ENCODE measurements around the gene CD200R1. TPM values are rescaled to one million over a fixed set of nuclear protein-coding genes. Genes with fewer than 3 reads are reported as not detected.

The CD200R1 gene, protein sequence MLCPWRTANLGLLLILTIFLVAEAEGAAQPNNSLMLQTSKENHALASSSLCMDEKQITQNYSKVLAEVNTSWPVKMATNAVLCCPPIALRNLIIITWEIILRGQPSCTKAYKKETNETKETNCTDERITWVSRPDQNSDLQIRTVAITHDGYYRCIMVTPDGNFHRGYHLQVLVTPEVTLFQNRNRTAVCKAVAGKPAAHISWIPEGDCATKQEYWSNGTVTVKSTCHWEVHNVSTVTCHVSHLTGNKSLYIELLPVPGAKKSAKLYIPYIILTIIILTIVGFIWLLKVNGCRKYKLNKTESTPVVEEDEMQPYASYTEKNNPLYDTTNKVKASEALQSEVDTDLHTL
- total RNA-seq (2014; rRNA removed; shearing (Covaris generic); ENCODE audit: low replicate concordance) = not detected in 2 replicates

DNA sequence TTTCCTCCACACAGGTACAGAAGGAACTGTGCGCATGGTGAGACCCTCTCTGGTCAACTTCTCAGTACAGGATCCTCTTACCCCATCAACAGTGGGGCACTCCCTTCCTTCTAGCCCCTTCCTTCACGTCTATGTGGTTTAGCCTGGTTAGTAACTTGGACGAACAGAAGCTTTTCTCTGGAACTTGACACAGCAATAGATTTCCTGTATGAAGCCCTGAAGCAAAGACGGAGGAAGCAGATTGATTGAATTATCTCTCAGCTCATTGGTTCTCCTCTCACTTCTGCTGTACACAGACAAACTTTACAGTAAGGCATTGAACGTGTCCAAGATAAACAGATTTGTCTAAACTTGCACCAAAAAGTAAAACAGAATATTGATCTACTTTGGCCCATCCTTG is at the start of gene CD200R1:
TSS of gene CD200R1 (minus strand) at position 210 of the 400 bp plus-strand sequence. CDS start 246 bp downstream, outside the sequence.
- DNase-seq (ENCODE audit: low read depth) = no peak
- in situ Hi-C loops (cut with HindIII; ENCODE audit: low pct_unique_long_range_greater_than_20kb, low sequenced_read_pairs) = no loop called here

DNA sequence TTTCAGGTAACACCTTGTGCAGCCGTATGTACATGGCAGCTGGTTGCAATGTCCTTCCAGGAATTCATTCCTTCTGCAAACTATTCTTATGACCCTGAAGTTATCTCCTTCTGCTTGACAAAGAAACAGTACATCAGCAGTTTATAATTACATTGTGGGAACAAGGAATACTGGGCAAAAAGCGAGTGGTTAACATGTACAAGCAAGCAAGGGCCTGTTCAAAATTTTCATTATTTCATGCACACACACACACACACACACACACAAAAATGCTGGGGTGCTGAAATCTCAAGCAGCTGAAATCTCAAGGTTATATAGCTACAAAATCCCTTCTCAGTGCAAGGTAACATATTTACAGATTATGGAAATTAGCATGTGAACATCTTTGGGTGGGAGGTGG is 46.6 kb upstream of the CD200R1 start:
- in situ Hi-C loops (cut with HindIII; ENCODE audit: low pct_unique_long_range_greater_than_20kb, low sequenced_read_pairs) = no loop called here
- no peak for DNase-seq (ENCODE audit: low read depth)

DNA sequence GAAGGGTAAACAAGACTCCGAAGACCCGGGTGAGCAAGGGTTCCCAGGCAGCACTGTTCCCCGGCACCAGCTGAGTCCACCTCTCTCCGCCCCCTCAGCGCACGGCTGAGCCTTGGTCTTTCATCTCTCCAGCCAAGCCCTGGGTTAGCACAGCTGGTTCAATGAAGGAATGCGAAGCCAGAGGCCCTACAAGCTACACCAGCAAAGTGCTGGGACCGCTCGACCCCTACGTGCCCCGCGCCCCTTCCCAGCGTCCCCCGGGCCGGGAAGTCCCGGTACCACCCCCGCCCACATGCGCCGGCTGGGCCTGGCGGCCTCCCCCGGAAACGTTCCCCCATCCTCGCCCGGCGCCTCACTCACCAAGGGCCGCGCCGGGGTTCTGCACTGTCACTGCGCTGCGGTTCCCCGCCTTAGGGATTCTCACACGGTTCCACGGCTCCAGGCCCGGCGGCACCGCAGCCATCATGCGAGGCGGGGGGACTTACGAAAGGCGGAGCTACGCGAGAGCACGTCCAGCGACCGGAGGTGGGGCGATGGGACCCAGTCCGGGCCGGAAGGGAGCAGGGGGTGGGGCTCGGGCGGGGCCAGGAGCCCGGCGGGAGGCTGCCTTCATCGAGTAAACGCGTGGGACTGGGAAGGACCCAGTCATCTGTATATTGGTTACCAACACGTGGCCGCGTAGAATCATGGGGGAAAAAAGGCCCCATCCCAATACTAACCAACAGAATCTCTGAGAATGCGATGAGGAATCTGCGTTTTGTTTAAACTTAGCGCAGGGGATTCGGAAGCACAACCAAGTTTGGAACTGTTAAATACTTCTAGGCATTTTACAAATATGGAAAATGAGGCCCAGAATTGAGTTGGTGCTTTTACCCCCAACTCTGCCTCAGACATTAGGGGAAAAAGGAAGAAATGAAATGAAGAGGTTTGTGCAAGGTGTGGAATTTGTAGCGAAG is 44.6 kb upstream of the CD200R1 start:
- in situ Hi-C loops (cut with HindIII; ENCODE audit: low pct_unique_long_range_greater_than_20kb, low sequenced_read_pairs) = no loop called here
- peak; percentile 77 for DNase-seq (ENCODE audit: low read depth)

DNA sequence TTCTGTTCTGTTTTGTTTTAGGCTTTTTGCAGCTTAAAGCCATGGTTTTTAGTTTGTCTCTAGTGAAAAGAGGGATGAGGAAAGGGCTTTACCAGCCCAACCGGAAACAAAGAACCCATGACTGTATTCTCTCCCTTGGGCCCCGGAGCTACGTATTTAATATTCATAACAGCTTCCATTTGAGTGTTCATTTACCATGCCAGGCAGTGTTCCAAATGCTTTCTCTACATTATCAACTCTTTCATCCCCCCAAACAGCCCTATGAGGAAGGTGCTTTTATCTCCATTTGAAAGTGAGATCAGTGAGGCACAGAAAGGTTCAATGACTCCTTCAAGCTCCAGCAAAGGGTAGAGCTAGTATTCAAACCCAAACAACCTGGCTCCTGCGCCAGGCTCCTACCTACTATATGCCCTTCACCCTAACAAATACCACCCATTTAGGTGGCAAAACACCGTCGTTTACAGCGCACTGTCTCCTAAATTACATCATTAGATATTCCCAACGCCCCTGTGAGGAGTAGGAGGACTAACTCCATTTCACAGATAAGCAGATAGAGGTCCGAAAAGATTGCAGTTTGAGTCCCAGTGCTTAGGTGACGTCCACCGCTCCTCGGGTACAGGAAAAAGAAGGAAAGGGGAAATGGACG is 43.8 kb upstream of the CD200R1 start:
- in situ Hi-C loops (cut with HindIII; ENCODE audit: low pct_unique_long_range_greater_than_20kb, low sequenced_read_pairs) = no loop called here
- DNase-seq (ENCODE audit: low read depth) = peak; percentile 2

DNA sequence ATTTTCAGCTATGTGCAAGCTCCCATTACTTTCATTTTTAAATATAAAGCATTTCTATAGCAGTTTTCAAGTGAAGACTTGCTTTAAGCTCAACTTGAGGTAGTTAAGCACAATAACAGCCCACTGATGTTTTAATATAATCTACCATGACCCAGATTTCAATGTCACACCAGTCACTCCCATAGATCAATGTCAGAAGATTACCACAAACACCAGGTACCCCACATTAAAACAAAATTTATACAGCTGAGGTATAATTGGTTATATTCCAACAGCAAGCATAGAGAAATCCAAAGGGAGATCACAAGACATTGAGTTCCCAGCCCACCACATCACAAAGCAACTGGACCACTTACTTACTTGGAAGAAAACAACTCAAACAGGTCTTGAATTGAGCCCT is 38.7 kb upstream of the CD200R1 start:
- in situ Hi-C loops (cut with HindIII; ENCODE audit: low pct_unique_long_range_greater_than_20kb, low sequenced_read_pairs) = no loop called here
- DNase-seq (ENCODE audit: low read depth) = no peak

DNA sequence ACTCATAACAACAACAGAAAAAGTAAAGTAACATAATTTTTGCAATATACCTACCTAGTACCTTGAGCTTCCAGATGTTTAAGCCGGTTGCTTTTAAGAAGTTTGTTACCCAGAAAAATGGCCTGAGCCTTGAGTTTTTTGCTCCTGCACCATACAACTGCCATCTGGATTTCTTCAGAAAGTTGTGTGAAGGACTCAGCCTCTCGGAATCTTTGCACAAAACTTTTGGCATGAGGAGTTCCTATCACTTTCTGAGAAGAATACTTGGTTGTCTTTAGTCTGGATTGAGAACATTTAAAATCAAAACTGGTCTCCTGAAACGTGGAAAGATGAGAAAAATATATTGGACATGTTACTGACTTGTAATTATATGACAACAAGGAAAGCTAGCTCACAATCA is 33.2 kb upstream of the CD200R1 start:
- in situ Hi-C loops (cut with HindIII; ENCODE audit: low pct_unique_long_range_greater_than_20kb, low sequenced_read_pairs) = no loop called here
- DNase-seq (ENCODE audit: low read depth) = no peak

DNA sequence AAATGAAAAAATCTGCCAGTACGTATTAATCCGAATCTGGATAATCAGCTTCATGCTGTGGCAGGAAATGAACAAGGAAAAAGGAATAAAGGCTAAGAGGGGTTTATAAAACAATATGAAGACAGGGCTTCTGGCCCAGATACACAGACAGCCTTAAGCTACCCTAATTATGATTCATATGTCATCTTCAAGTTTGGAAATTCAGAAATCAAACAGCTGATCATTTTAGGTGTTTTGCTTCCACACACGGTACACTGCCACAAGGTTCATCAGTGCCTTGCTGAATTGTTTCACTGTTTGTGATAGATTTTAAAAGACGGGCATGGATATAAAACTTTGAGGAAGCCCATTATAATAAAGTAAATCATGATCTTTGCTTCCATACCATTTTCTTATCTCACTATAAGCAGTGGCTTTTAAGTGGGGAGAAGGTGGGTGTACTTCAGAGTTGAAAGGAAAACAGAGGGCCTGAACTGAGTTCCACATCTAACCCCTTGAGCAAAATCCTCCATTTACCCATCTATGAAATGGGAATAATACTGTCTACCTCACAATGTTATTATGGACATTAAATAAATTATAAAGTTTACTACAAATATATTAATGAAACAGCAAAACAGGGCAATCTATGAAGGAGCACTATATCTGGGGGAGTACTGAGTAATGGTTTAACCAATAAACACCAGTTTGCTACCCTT is 31.6 kb upstream of the CD200R1 start:
- DNase-seq (ENCODE audit: low read depth) = no peak
- in situ Hi-C loops (cut with HindIII; ENCODE audit: low pct_unique_long_range_greater_than_20kb, low sequenced_read_pairs) = no loop called here

DNA sequence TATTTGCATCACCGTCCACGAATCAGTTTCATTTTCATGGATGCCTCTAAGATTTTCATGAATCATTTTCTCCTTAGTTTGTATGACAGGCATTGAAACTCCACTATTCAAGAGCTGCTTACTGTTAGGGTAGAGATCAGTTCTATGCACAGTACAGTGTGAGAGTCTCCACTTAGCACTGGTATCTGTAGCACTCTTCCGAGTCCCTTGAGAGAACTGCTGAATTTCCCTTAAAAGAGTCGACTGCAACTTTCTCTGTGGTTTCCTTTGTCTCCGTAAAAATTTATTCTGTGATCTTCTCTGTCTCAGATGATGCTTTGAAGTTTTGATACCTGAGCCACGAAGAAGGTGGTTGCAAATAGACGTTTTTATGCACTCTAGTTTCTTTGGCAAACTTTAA is 30.7 kb upstream of the CD200R1 start:
- DNase-seq (ENCODE audit: low read depth) = no peak
- in situ Hi-C loops (cut with HindIII; ENCODE audit: low pct_unique_long_range_greater_than_20kb, low sequenced_read_pairs) = no loop called here

DNA sequence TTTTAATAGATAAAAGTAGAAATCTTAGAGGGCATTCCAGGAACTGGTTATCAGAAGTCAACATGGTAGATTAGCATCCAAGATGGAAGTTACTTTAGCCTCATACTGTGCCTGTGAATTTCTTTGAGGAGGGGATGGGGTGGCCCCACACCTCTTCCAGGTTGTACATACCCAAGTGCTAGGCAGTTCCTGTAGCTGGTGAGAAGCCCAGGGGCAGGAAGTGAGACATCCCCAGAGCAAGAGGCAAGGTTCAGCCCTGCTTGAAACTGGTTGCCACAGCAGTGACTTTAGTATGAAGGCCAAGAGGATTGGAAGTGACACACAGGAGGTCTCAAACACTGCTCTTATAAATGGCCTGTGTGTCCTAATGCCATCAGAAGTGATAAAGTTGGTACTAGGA is 27.8 kb upstream of the CD200R1 start:
- DNase-seq (ENCODE audit: low read depth) = no peak
- in situ Hi-C loops (cut with HindIII; ENCODE audit: low pct_unique_long_range_greater_than_20kb, low sequenced_read_pairs) = no loop called here

DNA sequence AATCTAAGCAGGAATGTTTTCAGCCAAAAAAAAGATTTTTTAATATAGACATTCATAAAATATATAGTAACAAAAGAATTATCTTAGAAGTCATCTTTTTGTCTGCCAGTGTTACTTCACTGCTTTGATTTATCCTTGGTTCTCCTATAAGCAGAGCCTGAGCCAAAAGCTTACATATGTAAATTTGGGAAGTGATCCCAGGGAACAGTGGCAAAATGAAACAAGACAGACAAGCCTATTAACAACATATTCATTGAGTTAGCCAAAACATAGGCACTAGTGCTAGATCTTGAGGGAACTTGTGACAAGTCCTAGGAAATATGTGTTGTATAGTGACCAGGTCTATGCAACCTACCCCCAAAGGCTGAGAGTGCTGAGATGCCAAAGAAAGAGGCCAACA is 27.1 kb upstream of the CD200R1 start:
- no peak for DNase-seq (ENCODE audit: low read depth)
- in situ Hi-C loops (cut with HindIII; ENCODE audit: low pct_unique_long_range_greater_than_20kb, low sequenced_read_pairs) = no loop called here

DNA sequence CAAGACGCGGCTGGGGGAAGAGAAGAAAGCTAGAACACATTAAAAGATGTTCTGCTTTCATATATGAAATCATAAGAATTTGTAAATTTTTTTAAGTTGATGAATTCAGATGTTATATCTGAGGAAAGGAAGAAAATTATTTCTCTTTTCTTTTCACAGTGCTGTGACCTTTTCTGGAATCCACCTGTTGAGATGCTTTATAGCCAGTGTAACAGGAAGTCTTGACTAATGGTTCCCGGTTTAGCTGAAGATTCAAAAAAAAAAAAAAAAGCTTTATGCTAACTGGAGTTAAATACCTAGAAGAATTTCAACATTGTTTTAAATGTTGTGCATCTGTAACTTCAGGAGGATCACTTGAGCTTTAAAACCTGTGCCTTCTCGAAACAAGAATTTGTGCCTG is 25.8 kb upstream of the CD200R1 start:
- no peak for DNase-seq (ENCODE audit: low read depth)
- in situ Hi-C loops (cut with HindIII; ENCODE audit: low pct_unique_long_range_greater_than_20kb, low sequenced_read_pairs) = no loop called here

DNA sequence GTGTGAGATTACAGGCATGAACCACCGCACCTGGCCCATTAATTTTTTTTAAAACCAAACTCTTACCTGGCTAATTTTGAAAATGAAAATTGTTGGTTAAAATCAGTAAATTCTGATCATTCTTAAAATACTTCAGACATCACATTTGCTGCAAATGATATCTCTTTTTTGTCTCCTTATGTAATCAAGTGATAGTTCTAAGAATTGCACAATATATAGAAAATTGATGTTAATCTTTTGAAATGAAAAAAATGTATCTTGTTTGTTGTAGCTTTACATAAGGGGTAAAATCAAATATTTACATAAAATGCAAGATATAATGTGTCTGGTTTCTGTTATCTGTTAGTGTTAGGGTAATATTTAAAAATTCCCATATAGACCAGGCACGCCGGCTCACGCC is 20.9 kb upstream of the CD200R1 start:
- no peak for DNase-seq (ENCODE audit: low read depth)
- in situ Hi-C loops (cut with HindIII; ENCODE audit: low pct_unique_long_range_greater_than_20kb, low sequenced_read_pairs) = no loop called here

DNA sequence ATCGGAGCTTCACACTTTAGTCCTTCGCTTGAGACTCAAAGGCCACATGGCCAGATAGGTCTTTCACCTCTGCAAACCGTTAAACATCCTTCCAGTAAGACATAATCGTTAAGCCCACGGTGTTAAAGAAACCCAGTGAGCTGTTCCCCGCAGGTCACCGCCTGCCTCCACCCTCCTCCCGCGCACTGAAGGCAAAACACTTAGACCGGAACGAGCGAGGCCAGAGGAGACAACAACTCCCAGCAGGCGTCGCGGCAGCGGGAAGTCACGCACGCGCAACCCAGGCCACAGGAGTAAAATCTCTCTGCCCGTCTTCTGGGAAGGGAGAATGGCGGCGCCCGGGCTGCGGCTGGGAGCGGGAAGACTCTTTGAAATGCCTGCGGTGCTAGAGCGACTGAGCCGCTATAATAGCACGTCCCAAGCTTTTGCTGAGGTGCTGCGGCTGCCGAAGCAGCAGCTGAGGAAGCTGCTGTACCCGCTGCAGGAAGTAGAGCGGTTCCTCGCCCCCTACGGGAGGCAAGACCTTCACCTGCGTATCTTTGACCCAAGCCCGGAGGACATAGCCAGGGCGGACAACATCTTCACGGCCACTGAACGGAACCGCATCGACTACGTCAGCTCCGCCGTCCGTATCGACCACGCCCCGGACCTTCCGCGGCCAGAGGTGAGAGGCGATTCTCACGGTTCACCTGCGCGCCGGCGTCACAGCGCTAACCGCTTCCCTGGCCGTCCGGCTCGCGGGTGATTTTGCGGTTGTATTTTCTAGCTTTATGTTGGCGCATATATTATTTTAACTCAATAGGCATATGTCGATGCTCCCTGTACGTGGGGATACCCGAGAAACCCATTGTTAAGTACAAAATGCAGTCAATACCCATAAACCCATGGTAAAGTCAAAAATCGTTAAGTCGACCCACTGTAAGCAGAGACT is 16.0 kb upstream of the CD200R1 start, which contains the start of gene GTPBP8:
TSS of gene GTPBP8 (plus strand) at position 313 of the 931 bp plus-strand sequence. CDS start at position 329, 16 bp downstream.
- in situ Hi-C loops (cut with HindIII; ENCODE audit: low pct_unique_long_range_greater_than_20kb, low sequenced_read_pairs) = no loop called here
- peak; percentile 87 for DNase-seq (ENCODE audit: low read depth)

DNA sequence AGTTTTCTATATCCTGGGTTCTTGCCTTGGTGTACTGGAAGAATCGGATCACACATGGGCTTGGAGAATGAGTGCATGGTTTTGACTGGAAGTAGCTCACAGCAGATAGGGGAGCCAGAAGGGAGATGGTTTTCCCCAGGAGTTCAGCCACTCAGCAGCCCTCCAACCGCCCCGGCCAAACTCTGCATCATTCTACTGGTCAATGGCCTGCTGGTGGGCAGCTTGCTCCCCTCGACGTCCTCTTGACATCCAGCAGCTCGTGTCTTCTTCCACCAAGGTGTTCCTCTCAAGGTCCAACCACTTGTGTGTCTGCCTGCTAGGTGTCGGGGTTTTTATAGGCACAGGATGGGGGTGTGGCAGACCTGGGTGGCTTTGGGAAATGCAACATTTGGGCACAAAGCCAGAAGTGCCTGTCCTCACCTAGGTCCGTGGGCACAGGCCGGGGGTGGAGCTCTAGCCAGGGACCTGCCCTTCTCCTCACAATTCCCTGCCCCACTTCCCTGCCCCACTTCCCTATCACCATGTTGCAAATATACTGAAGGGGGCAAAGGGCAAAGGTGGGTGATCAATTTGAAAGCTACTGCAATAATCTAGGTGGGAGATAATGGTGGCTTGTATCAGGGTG is 12.9 kb upstream of the CD200R1 start:
- in situ Hi-C loops (cut with HindIII; ENCODE audit: low pct_unique_long_range_greater_than_20kb, low sequenced_read_pairs) = no loop called here
- no peak for DNase-seq (ENCODE audit: low read depth)

DNA sequence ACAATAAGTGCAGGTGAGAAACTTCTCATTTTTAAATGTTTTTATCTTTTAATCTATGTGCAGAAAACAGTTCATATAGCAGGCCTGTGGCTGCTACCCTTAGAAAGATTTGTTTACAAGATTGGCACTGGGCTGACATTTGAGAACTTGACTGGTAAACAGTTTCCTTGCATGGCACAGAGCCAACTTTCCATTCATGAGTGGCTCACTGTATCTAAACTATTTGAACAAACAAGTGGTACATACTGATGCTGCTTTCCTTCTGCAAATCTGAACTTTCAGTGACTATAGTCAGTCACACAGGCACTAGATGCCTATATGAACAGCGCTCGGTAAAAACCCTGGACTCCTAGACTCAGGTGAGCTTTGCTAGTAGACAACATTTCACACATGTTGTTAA is 9.6 kb upstream of the CD200R1 start:
- in situ Hi-C loops (cut with HindIII; ENCODE audit: low pct_unique_long_range_greater_than_20kb, low sequenced_read_pairs) = no loop called here
- no peak for DNase-seq (ENCODE audit: low read depth)

DNA sequence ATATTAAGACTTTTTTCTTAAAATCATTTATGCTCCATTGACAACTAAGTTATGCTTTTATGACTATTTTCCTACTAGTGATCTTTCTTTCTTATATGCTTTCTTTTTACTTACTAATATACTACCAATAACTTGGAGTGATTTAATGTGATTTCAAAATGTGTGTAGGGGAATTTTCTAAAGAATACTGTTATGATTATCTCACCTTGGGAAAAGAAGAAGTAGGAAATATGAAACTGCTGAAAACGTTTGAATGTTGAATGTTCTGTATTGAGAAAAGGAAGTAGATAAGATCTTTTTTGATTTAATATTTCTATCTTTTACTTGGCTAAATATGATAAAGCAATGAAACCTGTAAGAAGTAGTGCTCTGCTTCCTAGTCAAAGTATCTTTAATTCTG is 7.8 kb upstream of the CD200R1 start:
- in situ Hi-C loops (cut with HindIII; ENCODE audit: low pct_unique_long_range_greater_than_20kb, low sequenced_read_pairs) = no loop called here
- DNase-seq (ENCODE audit: low read depth) = no peak

DNA sequence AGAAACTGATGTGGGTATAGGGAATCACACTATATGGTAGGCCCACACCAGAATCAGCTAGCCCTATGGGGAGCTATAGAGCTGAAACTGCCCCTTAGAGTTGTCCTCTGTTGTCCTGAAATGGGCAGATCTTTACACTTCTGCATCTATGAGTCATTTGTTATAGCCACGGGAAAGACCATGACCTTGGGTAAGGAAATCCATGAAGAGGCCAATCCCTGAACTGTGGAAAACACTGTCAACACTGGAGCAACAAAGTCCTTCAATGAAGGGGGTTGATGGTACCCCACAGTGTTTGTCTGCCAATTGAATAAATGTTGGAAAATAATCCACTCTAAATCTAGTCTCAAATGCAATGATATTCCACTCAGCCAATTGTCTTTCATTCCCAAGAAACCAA is 5.2 kb upstream of the CD200R1 start:
- no peak for DNase-seq (ENCODE audit: low read depth)

More for the DNA sequence above, 5.2 kb upstream of the CD200R1 start:
- in situ Hi-C loops (cut with HindIII; ENCODE audit: low pct_unique_long_range_greater_than_20kb, low sequenced_read_pairs) = no loop called here
